A549 (cell line): ENCODE data around the gene SPPL3. TPM values are rescaled to one million over a fixed set of nuclear protein-coding genes. Genes with fewer than 3 reads are reported as not detected.
A peak's percentile ranks its signal among the peaks of the same experiment; 100 is the strongest.

Experiments
- ATAC-seq, 2 experiments: fragments of 200-7000 bp in 1 of 2; fragments of >200 bp in 1 of 2; cut with Nextera tagmentation in 1 of 2; cut with Tn5 transposase in 1 of 2; 3 replicates each; pipeline versions ENCODE4 v1.8.0 to v1.9.1; 2018 to 2020; ENCODE audit warnings: mild to moderate bottlenecking in 1 of 2, moderate library complexity in 1 of 2
- CTCF ChIA-PET: fragments of 300-600 bp; sonication (Branson Sonifier 250); formaldehyde crosslinking; extraction: SDS; loops from one replicate; lab custom pipeline; 2021; ENCODE audit warnings: antibody characterized with exemption, inconsistent platforms; lab: Yijun Ruan, JAX
- POLR2A ChIA-PET: fragments of 350-600 bp; formaldehyde crosslinking; extraction: SDS; loops from one replicate; lab custom pipeline; 2021; ENCODE audit warnings: antibody characterized with exemption, inconsistent platforms; lab: Yijun Ruan, JAX
- DNase-seq, 2 experiments: peaks; one replicate each; pipeline versions ENCODE4 v3.0.0 to v3.0.0-alpha.2; 2011 to 2016; ENCODE audit warnings: low read depth in 1 of 2, low spot score in 1 of 2
- FAIRE-seq: peaks from 2 replicates; lab custom pipeline; 2011; peaks lifted over from hg19 to GRCh38; lab: Jason Lieb, UNC
- H3K27ac ChIP-seq, 2 experiments: fragments of >200 bp; sonication (Bioruptor Twin); formaldehyde crosslinking; 3 replicates each; pipeline ENCODE4 v1.5.1; 2016 to 2017
- H3K4me1 ChIP-seq: fragments of >200 bp; sonication (Bioruptor Twin); formaldehyde crosslinking; 3 replicates; pipeline ENCODE4 v1.6.1; 2016
- H3K4me2 ChIP-seq: fragments of >200 bp; sonication (Bioruptor Twin); formaldehyde crosslinking; 3 replicates; pipeline ENCODE4 v1.6.1; 2016
- H3K4me3 ChIP-seq: fragments of >200 bp; sonication (Bioruptor Twin); formaldehyde crosslinking; 3 replicates; pipeline ENCODE4 v1.5.1; 2016
- H3K9me3 ChIP-seq: fragments of >200 bp; sonication (Bioruptor Twin); formaldehyde crosslinking; 3 replicates; pipeline ENCODE4 v1.6.1; 2016
- BCL3 ChIP-seq: fragments of >200 bp; sonication (Bioruptor Twin); formaldehyde crosslinking; IDR thresholded peaks from 3 replicates; pipeline ENCODE4 v1.6.1; 2016
- BHLHE40 ChIP-seq: IDR thresholded peaks from 2 replicates; pipeline ENCODE4 v1.6.1; 2012; ENCODE audit warnings: low read depth, low read length, inconsistent platforms
- CHD4 ChIP-seq: fragments of 200-600 bp; sonication (generic); IDR thresholded peaks from 2 replicates; pipeline ENCODE4 v1.6.1; 2016; ENCODE audit warnings: antibody characterized with exemption, mild to moderate bottlenecking, borderline replicate concordance
- EHMT2 ChIP-seq: fragments of 200-600 bp; sonication (generic); IDR thresholded peaks from 2 replicates; pipeline ENCODE4 v1.6.1; 2016; ENCODE audit warnings: antibody characterized with exemption, low read depth, mild to moderate bottlenecking, moderate library complexity
- EP300 ChIP-seq, 2 experiments: fragments of >200 bp; sonication (Bioruptor Twin); formaldehyde crosslinking; IDR thresholded peaks; 2 replicates in 1 of 2; 3 replicates in 1 of 2; pipeline ENCODE4 v1.6.1; 2016 to 2017
- FOSB ChIP-seq: fragments of 250-450 bp; sonication (Bioruptor Pico); IDR thresholded peaks from 2 replicates; pipeline ENCODE4 v1.5.0; 2020; ENCODE audit warnings: mild to moderate bottlenecking, moderate library complexity
- FOSL2 ChIP-seq, 2 experiments: fragments of 450-650 bp in 1 of 2; fragments of >200 bp in 1 of 2; sonication (Bioruptor Twin) in 1 of 2; formaldehyde crosslinking; IDR thresholded peaks; 2 replicates each; pipeline versions ENCODE4 v1.5.0 to v1.6.1; 2016 to 2020; ENCODE audit warnings: mild to moderate bottlenecking in 1 of 2, moderate library complexity in 1 of 2
- HDAC2 ChIP-seq: fragments of 200-600 bp; sonication (generic); IDR thresholded peaks from 2 replicates; pipeline ENCODE4 v1.6.1; 2016
- HOXA7 ChIP-seq: fragments of 250-450 bp; sonication (Bioruptor Pico); IDR thresholded peaks from 2 replicates; pipeline ENCODE4 v1.5.0; 2020; ENCODE audit warnings: mild to moderate bottlenecking, moderate library complexity
- HOXB13 ChIP-seq: fragments of 250-450 bp; sonication (Bioruptor Pico); IDR thresholded peaks from 2 replicates; pipeline ENCODE4 v1.5.0; 2020; ENCODE audit warnings: low read depth, mild to moderate bottlenecking, moderate library complexity
- JUN ChIP-seq, 2 experiments: fragments of >200 bp; sonication (Bioruptor Twin); formaldehyde crosslinking; IDR thresholded peaks; 2 replicates in 1 of 2; 3 replicates in 1 of 2; pipeline ENCODE4 v1.6.1; 2016 to 2017
- KDM1A ChIP-seq: fragments of 200-600 bp; sonication (generic); IDR thresholded peaks from 2 replicates; pipeline ENCODE4 v1.6.1; 2016; ENCODE audit warnings: low read depth, mild to moderate bottlenecking
- MAFK ChIP-seq: fragments of 450-650 bp; IDR thresholded peaks from 2 replicates; pipeline ENCODE4 v1.6.1; 2014; ENCODE audit not compliant: partially characterized antibody
- NR3C1 ChIP-seq: fragments of >200 bp; sonication (Bioruptor Twin); formaldehyde crosslinking; IDR thresholded peaks from 3 replicates; pipeline ENCODE4 v1.6.1; 2017
- PHF8 ChIP-seq: fragments of 200-600 bp; sonication (generic); IDR thresholded peaks from 2 replicates; pipeline ENCODE4 v1.6.1; 2016; ENCODE audit warnings: low read depth, mild to moderate bottlenecking, antibody characterized with exemption, moderate library complexity, borderline replicate concordance
- POLR2A ChIP-seq: IDR thresholded peaks from 2 replicates; pipeline ENCODE4 v1.6.1; 2012; ENCODE audit warnings: mild to moderate bottlenecking, low read length
- POLR2AphosphoS2 ChIP-seq: conservative IDR thresholded peaks from 2 replicates; pipeline ENCODE4 v1.6.1; 2012; ENCODE audit warnings: low read length, improper control_type of control experiment, inconsistent platforms
- RARB ChIP-seq: fragments of 250-450 bp; sonication (Bioruptor Pico); IDR thresholded peaks from 2 replicates; pipeline ENCODE4 v1.8.0; 2021; ENCODE audit warnings: mild to moderate bottlenecking, moderate library complexity
- REST ChIP-seq: fragments of 200-600 bp; sonication (generic); IDR thresholded peaks from 2 replicates; pipeline ENCODE4 v1.6.1; 2016; ENCODE audit warnings: antibody characterized with exemption, mild to moderate bottlenecking, moderate library complexity
- RNF2 ChIP-seq: fragments of 200-600 bp; sonication (generic); IDR thresholded peaks from 2 replicates; pipeline ENCODE4 v1.6.1; 2016; ENCODE audit warnings: low read depth, mild to moderate bottlenecking, antibody characterized with exemption, moderate library complexity, borderline replicate concordance
- TFCP2L1 ChIP-seq: fragments of 250-450 bp; sonication (Bioruptor Pico); IDR thresholded peaks from 2 replicates; pipeline ENCODE4 v1.5.0; 2021; ENCODE audit warnings: mild to moderate bottlenecking
- ZFP36 ChIP-seq: fragments of 450-650 bp; IDR thresholded peaks from 2 replicates; pipeline ENCODE4 v1.6.1; 2014; ENCODE audit warnings: borderline replicate concordance; ENCODE audit not compliant: partially characterized antibody
- ZNF302 ChIP-seq: fragments of 250-450 bp; sonication (Bioruptor Pico); IDR thresholded peaks from 2 replicates; pipeline ENCODE4 v1.9.0; 2021; ENCODE audit warnings: inconsistent platforms, mild to moderate bottlenecking, moderate library complexity
- ZSCAN20 ChIP-seq: fragments of 250-450 bp; sonication (Bioruptor Pico); IDR thresholded peaks from 2 replicates; pipeline ENCODE4 v1.8.0; 2022; ENCODE audit warnings: mild to moderate bottlenecking, moderate library complexity
- WGBS: methylation state at CpG from one replicate; pipeline ENCODE4 v1.1.6; 2017; ENCODE audit errors: missing lambda C conversion rate; 5-methylcytosine and 5-hydroxymethylcytosine counted together
- polyA plus RNA-seq, 4 experiments: library from polyadenylated mRNA; depleted of rRNA in 3 of 4; stranded (reverse); fragments of >200 nt; fragmentation: RNase III in 1 of 4; extraction: RNeasy Plus Mini Kit Qiagen cat#74134 plus additional on column Dnase treatment in 1 of 4; gene quantifications; 2 replicates in 3 of 4; 3 replicates in 1 of 4; pipeline ENCODE4 v1.2.3, GENCODE V29; 2011 to 2017

SPPL3 gene
- polyA plus RNA-seq, 2 of the 4 experiments (the other 2 are of a cell fraction), result 25.0 to 26.6 TPM

DNA sequence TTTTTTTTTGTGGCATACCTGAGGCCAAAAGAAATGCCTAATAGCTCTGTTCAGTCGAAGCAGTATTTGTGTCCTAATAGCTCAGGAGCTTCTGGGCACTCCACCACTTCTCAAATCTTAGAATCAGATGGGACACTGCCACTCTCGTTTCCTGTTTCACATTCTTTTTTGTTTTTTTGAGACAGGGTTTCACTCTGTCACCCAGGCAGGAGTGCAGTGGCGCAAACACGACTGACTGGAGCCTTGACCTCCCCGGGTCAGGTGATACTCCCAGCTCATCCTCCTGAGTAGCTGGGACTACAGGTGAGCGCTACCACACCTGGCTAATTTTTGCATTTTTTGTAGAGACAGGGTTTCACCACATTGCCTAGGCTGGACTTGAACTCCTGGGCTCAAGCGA lies 52.7 kb downstream of the SPPL3 start (continued):
- TF ChIP-seq REST (no peak), HDAC2 (no peak), BCL3 (no peak)

GRCh38 chr12:120849765-120850164 lies 54.4 kb downstream of the SPPL3 start:
- peak overlapping the region; percentile 40 for H3K4me2 ChIP-seq
- peak overlapping the region in 1 of 2 experiments; percentile 37; a peak in 2 of 6 replicates for H3K27ac ChIP-seq
- H3K9me3 ChIP-seq, result no peaks in the 10 kb centered on the region
- 22% methylated on average over 2 of the region's 2 CpGs for WGBS
- no peak for TF ChIP-seq FOSL2 (IDR thresholded peaks at IDR 0.05)
- peak; percentile 39 for TF ChIP-seq FOSL2 (CRISPR knock-in tag; IDR thresholded peaks at IDR 0.05)
- TF ChIP-seq EP300 (IDR thresholded peaks at IDR 0.05), result no peak
- TF ChIP-seq BHLHE40, result no peak
- no peak for TF ChIP-seq POLR2A
- ChIA-PET CTCF (interaction anchor here (0.6 to 1.2 kb wide), 4 partner anchors 14 to 122 kb away, joined by 3 to 6 read pairs (median 4); no protein-coding TSS in a partner anchor), POLR2A (interaction anchor here (0.7 kb wide), 1 partner anchor 24 kb away, joined by 3 read pairs; no protein-coding TSS in a partner anchor)
- no peak overlapping the region for H3K4me3 ChIP-seq
- FAIRE-seq (no peak), DNase-seq (peak; percentile 23 to 48), ATAC-seq (peak; percentile 54 to 82; a peak in 3 of 6 replicates)
- H3K4me1 ChIP-seq, result peaks cover 16% of the 10 kb centered on the region

GRCh38 chr12:120847814-120848213 lies 56.3 kb downstream of the SPPL3 start:
- no peak overlapping the region for H3K4me3 ChIP-seq
- H3K4me2 ChIP-seq, result no peak overlapping the region
- POLR2A ChIA-PET, result no interaction called here
- DNase-seq, result no peak
- no peak for TF ChIP-seq PHF8
- TF ChIP-seq JUN (IDR thresholded peaks at IDR 0.05), result no peak
- TF ChIP-seq FOSB (CRISPR knock-in tag), result no peak
- peaks cover 10% of the 10 kb centered on the region for H3K4me1 ChIP-seq
- CTCF ChIA-PET, result interaction anchor here (0.9 to 2.0 kb wide), 3 partner anchors 16 to 199 kb away, joined by 3 to 4 read pairs (median 4); no protein-coding TSS in a partner anchor
- no peaks in the 10 kb centered on the region for H3K9me3 ChIP-seq
- ATAC-seq, result no peak
- no peak for FAIRE-seq
- no peak overlapping the region for H3K27ac ChIP-seq
- 84% methylated on average over 3 of the region's 3 CpGs for WGBS

DNA sequence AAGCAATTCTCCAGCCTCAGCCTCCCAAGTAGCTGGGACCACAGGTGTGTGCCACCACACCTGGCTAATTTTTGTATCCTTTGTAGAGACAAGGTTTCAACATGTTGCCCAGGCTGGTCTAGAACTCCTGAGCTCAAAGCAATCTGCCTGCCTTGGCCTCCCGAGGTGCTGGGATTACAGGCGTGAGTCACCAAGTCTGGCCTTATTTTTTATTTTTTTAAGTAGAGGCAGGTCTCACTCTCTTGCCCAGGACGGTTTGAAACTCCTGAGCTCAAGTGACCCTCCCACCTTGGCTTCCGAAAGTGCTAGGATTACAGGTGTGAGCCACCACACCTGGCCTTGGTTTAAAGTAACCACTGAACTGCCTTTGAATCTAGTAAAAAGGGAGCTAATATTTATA lies 56.8 kb downstream of the SPPL3 start:
- Histone ChIP-seq H3K4me3 (no peak overlapping the region), H3K27ac (no peak overlapping the region), H3K9me3 (no peaks in the 10 kb centered on the region), H3K4me2 (no peak overlapping the region), H3K4me1 (peaks cover 10% of the 10 kb centered on the region)
- DNase-seq, result no peak
- no peak for FAIRE-seq
- POLR2A ChIA-PET, result no interaction called here
- CTCF ChIA-PET, result interaction anchor here (0.9 to 2.0 kb wide), 3 partner anchors 17 to 199 kb away, joined by 3 to 4 read pairs (median 4); no protein-coding TSS in a partner anchor
- 78% methylated on average over 4 of the region's 4 CpGs for WGBS
- ATAC-seq, result no peak
- no peak for TF ChIP-seq HDAC2
- TF ChIP-seq RARB (CRISPR knock-in tag), result no peak
- TF ChIP-seq TFCP2L1 (CRISPR knock-in tag), result no peak
- TF ChIP-seq FOSL2 (IDR thresholded peaks at IDR 0.05), result no peak
- no peak for TF ChIP-seq FOSL2 (CRISPR knock-in tag; IDR thresholded peaks at IDR 0.05)
- TF ChIP-seq REST, result no peak
- TF ChIP-seq CHD4, result no peak
- TF ChIP-seq ZNF302 (CRISPR knock-in tag), result no peak
- no peak for TF ChIP-seq EHMT2
- TF ChIP-seq NR3C1, result no peak
- TF ChIP-seq RNF2, result no peak
- TF ChIP-seq ZSCAN20, result no peak
- no peak for TF ChIP-seq POLR2AphosphoS2
- no peak for TF ChIP-seq HOXA7 (CRISPR knock-in tag)
- TF ChIP-seq HOXB13 (CRISPR knock-in tag), result no peak
- no peak for TF ChIP-seq ZFP36
- TF ChIP-seq KDM1A, result no peak
- no peak for TF ChIP-seq MAFK
